HG03095 (cell line): ENCODE measurements around the gene ST3GAL4.
A peak's percentile ranks its signal among the peaks of the same experiment; 100 is the strongest.
"Not testable (repeated sequence)": the region's sequence is repeated elsewhere in the genome, so short reads cannot be mapped to it uniquely, and the experiment has no call there.

Source experiments
- ATAC-seq: cut with Tn5 transposase; IDR thresholded peaks from one replicate; pipeline ENCODE4 v1.9.1; 2021; ENCODE audit warnings: moderate library complexity; ENCODE audit not compliant: unreplicated experiment

The ST3GAL4 gene

GRCh38 chr11:126355324-126355925, at the start of gene ST3GAL4:
Gene ST3GAL4 (plus strand): TSS chr11:126355686. CDS start chr11:126406156, 50,470 bp downstream.
- peak; percentile 55 for ATAC-seq

GRCh38 chr11:126305699-126306098, 49.8 kb upstream of the ST3GAL4 start:
- ATAC-seq = peak; percentile 46

- ATAC-seq = no peak
These were observed 47.8 kb upstream of the ST3GAL4 start for GRCh38 chr11:126307706-126308105.

GRCh38 chr11:126308271-126308671, 47.2 kb upstream of the ST3GAL4 start:
- ATAC-seq = no peak

- ATAC-seq = not testable (repeated sequence)
These were observed 46.7 kb upstream of the ST3GAL4 start for GRCh38 chr11:126308771-126309170.

- peak; percentile 31 for ATAC-seq
These were observed 45.1 kb upstream of the ST3GAL4 start for GRCh38 chr11:126310200-126310991.

- ATAC-seq = no peak
These were observed 44.5 kb upstream of the ST3GAL4 start for GRCh38 chr11:126310992-126311310.

- peak; percentile 84 for ATAC-seq
These were observed 43.8 kb upstream of the ST3GAL4 start for GRCh38 chr11:126311401-126312291.

- ATAC-seq = no peak
These were observed 42.5 kb upstream of the ST3GAL4 start for GRCh38 chr11:126312961-126313360.

- no peak for ATAC-seq
These were observed 41.7 kb upstream of the ST3GAL4 start for GRCh38 chr11:126313826-126314225.

GRCh38 chr11:126317432-126317755, 38.1 kb upstream of the ST3GAL4 start:
- no peak for ATAC-seq

GRCh38 chr11:126317756-126318573, 37.5 kb upstream of the ST3GAL4 start:
- ATAC-seq = peak; percentile 11

- peak; percentile 94 for ATAC-seq
These were observed 36.7 kb upstream of the ST3GAL4 start for GRCh38 chr11:126318574-126319373.

- ATAC-seq = no peak
These were observed 36.1 kb upstream of the ST3GAL4 start for GRCh38 chr11:126319374-126319740.

- ATAC-seq = no peak
These were observed 32.5 kb upstream of the ST3GAL4 start for GRCh38 chr11:126322996-126323395.

GRCh38 chr11:126327281-126328000, 28.0 kb upstream of the ST3GAL4 start:
- ATAC-seq = no peak

GRCh38 chr11:126328001-126328390, 27.5 kb upstream of the ST3GAL4 start:
- no peak for ATAC-seq

- ATAC-seq = no peak
These were observed 27.0 kb upstream of the ST3GAL4 start for GRCh38 chr11:126328444-126328843.

- no peak for ATAC-seq
These were observed 26.4 kb upstream of the ST3GAL4 start for GRCh38 chr11:126328938-126329643.
